B cell (primary cell): ENCODE data around the gene MED12L.

ENCODE experiments used
- EZH2 ChIP-seq: IDR thresholded peaks from 2 replicates; pipeline ENCODE4 v1.6.1; 2012; ENCODE audit warnings: borderline replicate concordance, low read depth, mild to moderate bottlenecking, moderate library complexity, low read length; ENCODE audit not compliant: insufficient read depth, poor library complexity, severe bottlenecking
- TF ChIP-seq, protein P1 (sequence below): fragments of 200-600 bp; IDR thresholded peaks from one replicate; pipeline ENCODE4 v1.8.0; 2022; ENCODE audit warnings: antibody characterized with exemption, mild to moderate bottlenecking

DNA sequence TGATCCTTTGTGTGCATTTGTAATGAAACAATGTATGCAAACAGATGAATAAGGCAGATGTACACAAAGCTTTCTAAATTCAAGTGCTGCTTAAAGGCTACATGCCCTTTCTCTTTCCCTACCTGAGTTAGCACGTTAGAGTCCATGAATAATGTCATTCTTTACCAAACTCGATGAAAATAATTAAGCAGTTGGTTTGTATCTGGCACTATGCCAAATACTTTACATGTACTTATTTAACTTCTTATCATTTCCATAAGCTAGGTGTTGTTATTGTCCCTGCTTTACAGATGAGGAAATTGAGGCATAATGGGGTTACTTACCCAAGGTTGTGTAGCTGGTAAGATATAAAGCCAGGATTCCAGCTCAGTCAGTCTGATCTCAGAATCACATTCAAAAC is 115.1 kb downstream of the MED12L start:
- TF ChIP-seq, protein P1, sequence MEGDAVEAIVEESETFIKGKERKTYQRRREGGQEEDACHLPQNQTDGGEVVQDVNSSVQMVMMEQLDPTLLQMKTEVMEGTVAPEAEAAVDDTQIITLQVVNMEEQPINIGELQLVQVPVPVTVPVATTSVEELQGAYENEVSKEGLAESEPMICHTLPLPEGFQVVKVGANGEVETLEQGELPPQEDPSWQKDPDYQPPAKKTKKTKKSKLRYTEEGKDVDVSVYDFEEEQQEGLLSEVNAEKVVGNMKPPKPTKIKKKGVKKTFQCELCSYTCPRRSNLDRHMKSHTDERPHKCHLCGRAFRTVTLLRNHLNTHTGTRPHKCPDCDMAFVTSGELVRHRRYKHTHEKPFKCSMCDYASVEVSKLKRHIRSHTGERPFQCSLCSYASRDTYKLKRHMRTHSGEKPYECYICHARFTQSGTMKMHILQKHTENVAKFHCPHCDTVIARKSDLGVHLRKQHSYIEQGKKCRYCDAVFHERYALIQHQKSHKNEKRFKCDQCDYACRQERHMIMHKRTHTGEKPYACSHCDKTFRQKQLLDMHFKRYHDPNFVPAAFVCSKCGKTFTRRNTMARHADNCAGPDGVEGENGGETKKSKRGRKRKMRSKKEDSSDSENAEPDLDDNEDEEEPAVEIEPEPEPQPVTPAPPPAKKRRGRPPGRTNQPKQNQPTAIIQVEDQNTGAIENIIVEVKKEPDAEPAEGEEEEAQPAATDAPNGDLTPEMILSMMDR, result no peak
- no peak for TF ChIP-seq EZH2
